ENCODE data around the gene PHF13.
"Not testable (repeated sequence)": the region's sequence is repeated elsewhere in the genome, so short reads cannot be mapped to it uniquely, and the experiment has no call there.

Gene PHF13

DNA sequence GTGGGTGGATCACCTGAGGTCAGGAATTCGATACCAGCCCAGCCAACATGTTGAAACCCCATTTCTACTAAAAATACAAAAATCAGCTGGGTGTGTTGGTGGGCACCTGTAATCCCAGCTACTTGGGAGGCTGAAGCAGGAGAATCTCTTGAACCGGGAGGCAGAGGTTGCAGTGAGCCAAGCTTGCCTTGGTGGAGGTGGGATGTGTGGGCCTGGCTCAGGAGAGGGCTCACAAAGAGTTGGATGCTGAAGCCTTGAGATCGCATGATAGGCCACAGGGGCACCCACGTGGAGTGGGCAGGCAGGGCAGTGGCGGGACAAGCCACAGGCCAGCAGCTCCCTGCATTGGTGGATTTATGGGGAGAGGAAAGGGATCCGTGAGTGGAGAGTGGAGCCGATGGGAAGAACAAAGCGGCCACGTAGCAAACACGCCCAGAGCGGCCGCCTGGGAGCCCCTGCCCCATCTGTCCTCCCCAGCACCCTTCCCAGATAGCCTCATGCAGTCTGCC lies 15.5 kb downstream of the PHF13 start:
- DNase-seq (ENCODE audit: low spot score), result no peak

DNA sequence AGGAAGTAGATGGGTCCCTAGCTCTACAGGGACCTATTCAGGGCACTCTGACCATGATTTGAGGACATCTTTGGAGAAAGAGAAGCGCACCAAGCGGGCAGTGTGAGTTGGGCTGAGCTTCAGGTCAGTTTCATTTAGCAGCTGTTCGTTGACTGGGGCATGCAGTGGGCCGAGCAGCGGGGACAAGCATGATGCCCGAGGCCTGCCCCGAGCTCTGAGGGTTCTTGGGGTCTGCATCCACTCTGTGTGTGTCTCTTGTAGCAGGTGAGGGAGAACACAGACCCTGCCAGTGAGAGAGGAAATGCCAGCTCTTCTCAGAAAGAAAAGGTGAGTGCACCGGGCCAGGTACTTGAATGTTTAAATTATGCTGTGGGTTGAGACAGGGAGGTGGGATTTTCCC lies 16.5 kb downstream of the PHF13 start:
- no peak for DNase-seq (ENCODE audit: low spot score)

- no peak for DNase-seq (ENCODE audit: low spot score)
Observed at GRCh38 chr1:6631058-6631457, 17.5 kb downstream of the PHF13 start.

DNA sequence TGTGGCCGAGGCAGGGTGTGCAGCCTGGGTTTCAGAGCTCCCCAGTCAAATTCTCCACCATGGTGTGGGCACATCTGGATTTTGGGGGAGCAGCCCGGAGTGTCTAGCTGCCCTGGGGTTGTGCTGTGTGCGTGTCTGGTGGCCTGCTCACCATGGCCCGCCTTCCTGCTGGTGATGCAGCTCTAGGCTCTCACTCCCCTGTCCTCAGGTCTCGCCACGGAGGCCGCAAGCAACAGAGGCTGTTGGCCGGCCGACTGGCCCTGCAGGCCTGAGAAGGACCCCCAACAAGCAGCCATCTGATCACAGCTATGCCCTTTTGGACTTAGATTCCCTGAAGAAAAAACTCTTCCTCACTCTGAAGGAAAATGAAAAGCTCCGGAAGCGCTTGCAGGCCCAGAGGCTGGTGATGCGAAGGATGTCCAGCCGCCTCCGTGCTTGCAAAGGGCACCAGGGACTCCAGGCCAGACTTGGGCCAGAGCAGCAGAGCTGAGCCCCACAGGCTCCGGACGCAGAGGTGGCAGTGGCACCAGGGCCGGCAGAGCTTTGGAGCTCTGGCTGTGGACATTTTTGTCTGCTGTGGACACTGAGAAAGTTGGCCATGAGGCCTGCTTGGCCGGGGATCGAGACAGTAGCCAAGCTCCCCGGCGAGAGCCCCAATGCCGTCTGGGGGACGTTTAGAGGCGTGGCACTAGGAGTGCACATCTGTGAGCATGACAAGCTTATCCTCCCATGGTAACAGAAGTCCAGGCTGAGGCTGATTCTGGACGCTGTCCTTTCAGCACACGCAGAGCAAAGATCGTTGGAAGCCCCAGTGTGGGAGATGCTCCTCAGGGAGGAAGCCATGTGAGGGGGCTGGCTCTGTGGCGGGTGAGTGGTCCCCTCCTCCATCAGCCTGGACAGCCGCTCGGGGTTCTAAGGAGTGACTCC lies 19.3 kb downstream of the PHF13 start:
- DNase-seq (ENCODE audit: low spot score), result no peak

DNA sequence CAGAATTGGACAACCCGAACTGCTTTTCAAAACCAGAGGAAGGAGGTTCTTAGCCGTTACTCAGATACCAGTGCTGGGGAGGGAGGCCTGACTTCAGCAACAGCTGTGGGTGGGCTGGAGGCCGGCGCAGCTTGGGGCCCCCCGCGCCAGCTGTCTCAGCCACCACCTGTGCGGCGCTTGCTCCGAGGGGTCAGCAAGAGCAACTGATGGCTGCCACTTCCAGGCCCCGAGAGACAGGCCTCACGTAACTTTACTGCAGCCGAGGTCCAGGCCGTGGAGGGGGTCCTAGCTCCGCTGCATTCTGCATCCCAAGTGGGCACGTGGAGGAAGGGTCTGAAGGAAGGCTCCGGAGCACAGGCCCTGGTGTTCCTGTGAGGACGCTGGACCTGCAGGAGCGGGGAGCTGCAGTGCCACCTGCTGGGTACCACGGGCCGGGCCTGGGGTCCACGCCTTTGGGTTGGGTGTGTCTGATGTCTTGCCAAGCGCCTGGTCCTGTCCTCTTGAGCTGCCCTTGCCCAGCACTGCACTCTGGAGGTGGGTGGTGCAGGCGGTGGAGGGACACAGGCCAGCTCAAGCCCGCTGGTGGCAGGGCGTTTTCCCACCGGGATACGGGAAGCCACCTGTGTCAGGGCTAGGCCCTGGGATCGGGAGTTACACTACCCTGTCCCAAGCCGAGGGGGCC lies 21.0 kb downstream of the PHF13 start:
- peak; percentile 50 for DNase-seq (ENCODE audit: low spot score)

GRCh38 chr1:6635161-6635909 lies 21.8 kb downstream of the PHF13 start:
- no peak for DNase-seq (ENCODE audit: low spot score)

GRCh38 chr1:6635910-6636760 lies 22.6 kb downstream of the PHF13 start:
- peak; percentile 10 for DNase-seq (ENCODE audit: low spot score)

GRCh38 chr1:6636778-6637177 lies 23.2 kb downstream of the PHF13 start:
- not testable (repeated sequence) for DNase-seq (ENCODE audit: low spot score)

DNA sequence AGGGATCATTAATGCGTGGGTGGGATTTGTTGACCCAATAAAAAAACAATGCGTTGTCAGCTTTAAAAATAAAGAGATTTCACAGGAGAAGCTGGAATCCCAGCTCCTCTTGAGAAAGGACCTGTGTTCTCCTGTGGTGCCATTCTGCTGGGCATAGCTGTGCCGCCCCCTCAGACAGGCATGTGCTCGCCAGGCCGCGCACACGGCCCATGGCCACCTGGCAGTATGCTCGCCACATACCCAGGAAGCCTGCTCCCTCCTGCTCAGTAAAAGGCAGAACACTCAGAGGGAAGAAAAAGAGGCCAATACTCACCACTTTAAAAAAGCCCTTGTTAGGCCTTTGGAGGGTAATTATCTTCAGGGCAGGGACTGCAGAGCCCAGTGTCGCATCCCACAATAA lies 24.2 kb downstream of the PHF13 start:
- DNase-seq (ENCODE audit: low spot score), result no peak

DNA sequence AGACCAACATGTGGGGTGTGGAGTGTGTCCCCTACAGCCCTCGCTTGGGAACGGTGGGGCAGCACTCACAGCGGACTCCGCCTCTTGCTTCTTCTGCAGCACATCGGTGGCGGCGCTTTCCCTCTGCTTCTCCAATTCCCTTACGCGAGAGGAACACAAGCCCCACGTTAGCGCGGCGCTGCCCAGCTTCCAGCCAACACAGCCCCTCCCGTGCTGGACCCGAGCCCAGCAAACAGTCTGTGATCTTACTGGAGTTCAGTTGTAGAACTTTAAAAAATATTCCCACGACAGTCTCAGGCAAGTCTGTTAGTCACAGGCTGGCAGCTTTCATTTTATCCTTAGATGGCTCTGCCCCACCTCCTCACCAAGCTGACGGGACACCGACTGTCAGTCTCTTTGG lies 24.7 kb downstream of the PHF13 start:
- DNase-seq (ENCODE audit: low spot score), result peak; percentile 45

GRCh38 chr1:6640867-6641266 lies 27.3 kb downstream of the PHF13 start:
- not testable (repeated sequence) for DNase-seq (ENCODE audit: low spot score)

DNA sequence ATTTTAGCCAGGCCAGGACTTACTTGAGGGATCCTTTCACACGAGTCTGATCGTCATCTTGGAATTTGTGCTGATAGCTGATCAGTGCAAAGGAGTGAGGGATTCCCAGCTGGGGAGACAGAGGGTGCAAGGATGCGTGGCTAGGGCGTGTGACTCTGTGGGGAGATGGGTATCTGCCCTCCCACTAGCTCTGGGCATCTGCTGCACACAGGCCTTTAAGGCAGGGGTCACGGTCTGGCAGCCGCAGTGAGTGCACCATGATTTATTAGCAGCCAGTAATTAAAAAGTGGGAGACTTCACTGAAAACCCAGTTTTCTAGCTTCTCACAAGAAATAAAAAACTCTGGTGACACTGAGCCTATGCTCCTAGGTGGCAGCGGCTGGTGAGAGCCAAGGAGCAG lies 31.5 kb downstream of the PHF13 start:
- DNase-seq (ENCODE audit: low spot score), result no peak

- DNase-seq (ENCODE audit: low spot score), result peak; percentile 70
Observed at GRCh38 chr1:6646499-6647148, 33.1 kb downstream of the PHF13 start.

DNA sequence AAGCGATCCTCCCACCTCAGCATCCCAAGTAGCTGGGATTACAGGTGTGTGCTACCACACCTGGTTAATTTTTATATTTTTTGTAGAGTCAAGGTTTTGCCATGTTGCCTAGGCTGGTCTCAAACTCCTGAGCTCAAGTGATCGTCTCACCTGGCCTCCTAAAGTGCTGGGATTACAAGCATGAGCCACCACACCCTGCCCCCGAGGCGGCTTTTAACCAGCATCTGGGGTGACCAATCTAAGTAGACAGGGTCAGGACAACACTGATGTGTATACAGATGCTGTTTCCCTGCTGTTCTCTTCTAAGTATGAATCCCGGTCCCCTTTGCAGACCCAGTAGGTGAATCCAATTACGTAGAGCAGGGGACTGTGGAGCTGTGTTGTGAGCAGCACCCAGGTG lies 35.0 kb downstream of the PHF13 start:
- DNase-seq (ENCODE audit: low spot score), result no peak

DNA sequence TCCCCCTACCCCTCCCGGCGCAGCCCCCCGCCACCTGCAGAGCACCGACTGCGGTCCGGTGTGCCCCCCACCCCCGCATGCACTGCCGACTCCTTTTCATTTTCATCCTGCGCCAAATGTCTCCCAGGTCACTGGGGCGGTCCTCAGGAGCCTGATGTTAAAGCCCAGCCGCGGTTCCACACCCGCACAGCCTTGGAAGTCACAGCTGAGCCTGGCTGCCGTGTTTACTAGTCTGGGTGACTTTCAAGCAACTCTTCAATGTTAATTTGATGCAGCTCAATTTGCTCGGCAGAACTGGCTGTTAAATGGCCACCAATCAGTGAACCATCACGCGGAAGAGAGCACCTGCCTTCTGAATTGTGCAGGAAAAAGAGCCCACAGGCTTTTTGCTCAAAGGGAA lies 38.4 kb downstream of the PHF13 start:
- DNase-seq (ENCODE audit: low spot score), result no peak

GRCh38 chr1:6652986-6653385 lies 39.5 kb downstream of the PHF13 start:
- DNase-seq (ENCODE audit: low spot score), result no peak

DNA sequence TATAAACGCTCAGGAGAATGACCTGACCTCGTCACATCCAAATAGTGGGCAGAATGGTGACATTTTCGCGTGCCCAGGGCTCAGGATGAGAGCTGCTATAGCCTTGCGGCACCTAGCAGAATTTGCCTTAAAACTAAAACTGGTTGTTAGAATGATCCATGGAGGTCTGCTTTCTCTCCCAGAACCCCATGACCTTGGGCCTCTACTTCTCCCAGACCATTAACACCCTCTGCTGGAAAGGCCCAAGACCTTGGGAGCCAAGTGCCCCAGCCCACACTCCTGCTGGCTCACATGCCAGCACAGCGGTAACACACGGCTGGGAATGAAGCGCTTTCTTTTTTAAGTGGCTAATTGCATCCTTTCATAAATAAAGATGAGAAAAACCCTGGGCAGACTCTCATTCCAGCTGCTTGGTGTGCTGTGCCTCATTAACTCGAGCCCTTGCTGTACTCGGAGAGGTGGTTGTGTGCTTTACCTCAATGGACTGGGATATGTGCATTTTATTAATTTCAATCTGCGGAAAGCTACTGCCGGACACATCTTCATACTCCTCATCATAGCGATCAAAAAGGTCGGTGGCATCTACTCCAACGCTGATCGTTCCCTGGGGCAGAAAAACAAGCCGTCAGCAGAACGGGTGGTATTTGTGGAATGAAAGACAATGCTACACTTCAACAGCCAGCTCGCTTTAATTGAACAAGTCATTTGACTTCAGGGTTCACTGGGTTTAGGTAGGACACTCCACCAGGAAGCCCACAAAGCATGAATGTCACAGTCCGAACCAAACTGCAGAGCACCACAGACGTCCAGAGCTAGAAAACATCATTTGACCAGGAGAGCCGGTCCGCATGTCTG lies 40.1 kb downstream of the PHF13 start:
- no peak for DNase-seq (ENCODE audit: low spot score)

GRCh38 chr1:6657138-6657537 lies 43.6 kb downstream of the PHF13 start:
- no peak for DNase-seq (ENCODE audit: low spot score)

GRCh38 chr1:6658359-6659060 lies 45.0 kb downstream of the PHF13 start:
- no peak for DNase-seq (ENCODE audit: low spot score)

All from AG08395 (cell line).